IMR-90 (cell line): ENCODE results near the gene FLT1. TPM values are rescaled to one million over a fixed set of nuclear protein-coding genes. Genes with fewer than 3 reads are reported as not detected.

Experiments used
- ATAC-seq: fragments of 200-7000 bp; cut with Tn5 transposase; 2 replicates; pipeline ENCODE4 v1.9.1; 2020; ENCODE audit warnings: low read depth, mild to moderate bottlenecking, moderate library complexity
- BruUV-seq: library from RNA; stranded (reverse); fragments of 400-500 nt; replicated peaks from 2 replicates; lab custom pipeline; 2021; lab: Mats Ljungman, UMichigan
- CTCF ChIA-PET: fragments of 300-600 bp; formaldehyde crosslinking; extraction: SDS; loops from one replicate; lab custom pipeline; 2021; ENCODE audit warnings: antibody characterized with exemption; lab: Yijun Ruan, JAX
- POLR2A ChIA-PET: fragments of 300-600 bp; sonication (Branson Sonifier 250); formaldehyde crosslinking; loops from one replicate; lab custom pipeline; 2022; ENCODE audit warnings: antibody characterized with exemption; ENCODE audit not compliant: unreplicated experiment; lab: Charles Lee
- DNase-seq: peaks from one replicate; pipeline ENCODE4 v3.0.0; 2013
- H2AFZ ChIP-seq: replicated peaks from 2 replicates; pipeline ENCODE3; 2013; ENCODE audit warnings: low read length, mild to moderate bottlenecking; ENCODE audit not compliant: poor library complexity
- H2AK5ac ChIP-seq: 2 replicates; pipeline ENCODE4 v1.6.1; 2013; ENCODE audit warnings: low read depth, low read length, inconsistent platforms
- H2AK9ac ChIP-seq: replicated peaks from 2 replicates; pipeline ENCODE3; 2013; ENCODE audit warnings: mild to moderate bottlenecking, low read depth, low read length, moderate library complexity; ENCODE audit not compliant: poor library complexity
- H2BK120ac ChIP-seq: 2 replicates; pipeline ENCODE4 v1.6.1; 2013; ENCODE audit warnings: low read depth, low read length, inconsistent platforms
- H2BK15ac ChIP-seq: 3 replicates; pipeline ENCODE4 v1.6.1; 2013; ENCODE audit warnings: low read depth, low read length, inconsistent platforms
- H2BK20ac ChIP-seq: 2 replicates; pipeline ENCODE4 v1.6.1; 2013; ENCODE audit warnings: low read depth, mild to moderate bottlenecking, inconsistent platforms, low read length, moderate library complexity
- H2BK5ac ChIP-seq: 2 replicates; pipeline ENCODE4 v1.6.1; 2013; ENCODE audit warnings: mild to moderate bottlenecking, low read depth, low read length, inconsistent platforms; ENCODE audit not compliant: poor library complexity, severe bottlenecking
- H3K14ac ChIP-seq: replicated peaks from 2 replicates; pipeline ENCODE4 v1.6.1; 2013; ENCODE audit warnings: low read depth, low read length, inconsistent platforms
- H3K18ac ChIP-seq: 2 replicates; pipeline ENCODE4 v1.6.1; 2013; ENCODE audit warnings: low read depth, low read length, control low read depth
- H3K23ac ChIP-seq: 2 replicates; pipeline ENCODE4 v1.6.1; 2013; ENCODE audit warnings: low read depth, low read length, inconsistent platforms
- H3K27ac ChIP-seq: 2 replicates; pipeline ENCODE4 v1.5.1; 2013; ENCODE audit warnings: mild to moderate bottlenecking, control low read depth, low read length; ENCODE audit not compliant: insufficient read depth
- H3K27me3 ChIP-seq: 2 replicates; pipeline ENCODE4 v1.6.1; 2013; ENCODE audit warnings: low read length; ENCODE audit not compliant: control insufficient read depth, insufficient read depth
- H3K36me3 ChIP-seq: 2 replicates; pipeline ENCODE4 v1.6.1; 2013; ENCODE audit warnings: low read length, mixed read lengths; ENCODE audit not compliant: control insufficient read depth, insufficient read depth
- H3K4ac ChIP-seq: 2 replicates; pipeline ENCODE4 v1.6.1; 2013; ENCODE audit warnings: low read depth, low read length, inconsistent platforms
- H3K4me1 ChIP-seq: 2 replicates; pipeline ENCODE4 v1.6.1; 2013; ENCODE audit warnings: low read length, mixed read lengths; ENCODE audit not compliant: control insufficient read depth, insufficient read depth
- H3K4me2 ChIP-seq: 2 replicates; pipeline ENCODE4 v1.6.1; 2013; ENCODE audit warnings: low read depth, mild to moderate bottlenecking, control low read depth, low read length, moderate library complexity
- H3K4me3 ChIP-seq: 2 replicates; pipeline ENCODE4 v1.5.1; 2013; ENCODE audit warnings: low read depth, mild to moderate bottlenecking, control low read depth, low read length, moderate library complexity; ENCODE audit not compliant: insufficient read depth
- H3K56ac ChIP-seq: 2 replicates; pipeline ENCODE4 v1.6.1; 2013; ENCODE audit warnings: low read length, inconsistent platforms; ENCODE audit not compliant: insufficient read depth; ENCODE audit errors: extremely low read depth
- H3K79me1 ChIP-seq, 2 experiments: 2 replicates each; pipeline ENCODE4 v1.6.1; 2013; ENCODE audit warnings: low read length in 2 of 2, inconsistent platforms in 1 of 2, low read depth in 1 of 2
- H3K9ac ChIP-seq: 2 replicates; pipeline ENCODE4 v1.6.1; 2013; ENCODE audit warnings: low read depth, low read length, control low read depth
- H3K9me1 ChIP-seq: 2 replicates; pipeline ENCODE4 v1.6.1; 2013; ENCODE audit warnings: low read length, inconsistent platforms; ENCODE audit not compliant: insufficient read depth
- H3K9me3 ChIP-seq: 2 replicates; pipeline ENCODE4 v1.6.1; 2013; ENCODE audit warnings: low read length; ENCODE audit not compliant: control insufficient read depth, insufficient read depth
- H4K20me1 ChIP-seq: 2 replicates; pipeline ENCODE4 v1.6.1; 2013; ENCODE audit warnings: low read length, inconsistent platforms; ENCODE audit not compliant: insufficient read depth
- H4K5ac ChIP-seq: 2 replicates; pipeline ENCODE4 v1.6.1; 2013; ENCODE audit warnings: mild to moderate bottlenecking, low read depth, low read length, control low read depth
- H4K8ac ChIP-seq, 2 experiments: 2 replicates each; pipeline ENCODE4 v1.6.1; 2013; ENCODE audit warnings: low read depth in 2 of 2, low read length in 2 of 2, control low read depth in 1 of 2, inconsistent platforms in 1 of 2
- H4K91ac ChIP-seq: 2 replicates; pipeline ENCODE4 v1.6.1; 2013; ENCODE audit warnings: low read depth, low read length, inconsistent platforms; ENCODE audit not compliant: insufficient read depth
- CEBPB ChIP-seq: IDR thresholded peaks from 2 replicates; pipeline ENCODE4 v1.6.1; 2012; ENCODE audit warnings: low read depth, low read length, improper control_type of control experiment
- CTCF ChIP-seq: conservative IDR thresholded peaks from 2 replicates; pipeline ENCODE4 v1.5.1; 2012; ENCODE audit warnings: mild to moderate bottlenecking, low read depth, low read length, improper control_type of control experiment
- ELK1 ChIP-seq: fragments of 150-350 bp; IDR thresholded peaks from 2 replicates; pipeline ENCODE4 v1.6.1; 2016; ENCODE audit warnings: low read depth, mild to moderate bottlenecking, low read length, moderate library complexity, borderline replicate concordance
- FOS ChIP-seq: fragments of 150-350 bp; IDR thresholded peaks from 2 replicates; pipeline ENCODE4 v1.6.1; 2016; ENCODE audit warnings: low read depth, low read length
- NFE2L2 ChIP-seq: fragments of 150-350 bp; IDR thresholded peaks from 2 replicates; pipeline ENCODE4 v1.6.1; 2016; ENCODE audit warnings: low read depth, mild to moderate bottlenecking, low read length
- RAD21 ChIP-seq: IDR thresholded peaks from 2 replicates; pipeline ENCODE4 v1.6.1; 2012; ENCODE audit warnings: low read length, improper control_type of control experiment
- RFX5 ChIP-seq: IDR thresholded peaks from 2 replicates; pipeline ENCODE4 v1.8.0; 2012; ENCODE audit warnings: low read depth, mild to moderate bottlenecking, low read length, moderate library complexity
- WGBS, 2 experiments: methylation state at CpG; one replicate each; pipeline versions ENCODE4 v1.1.5 to v1.1.7; 2013; ENCODE audit warnings: missing lambda C conversion rate in 2 of 2; ENCODE audit not compliant: insufficient read length in 1 of 2; ENCODE audit errors: extremely low coverage in 2 of 2; 5-methylcytosine and 5-hydroxymethylcytosine counted together
- dilution Hi-C: fragments of 300-500 bp; cut with HindIII; formaldehyde crosslinking; loops from one replicate; pipeline ENCODE4 v1.14.3; 2018; ENCODE audit warnings: low sequenced_read_pairs; ENCODE audit not compliant: unreplicated experiment
- in situ Hi-C: fragments of 300-500 bp; cut with MboI; formaldehyde crosslinking; loops from 3 replicates; pipeline ENCODE4 v1.14.3; 2019; ENCODE audit warnings: low sequenced_read_pairs, inconsistent platforms, mixed read lengths
- intact Hi-C: fragments of 100-400 bp; cut with micrococcal nuclease; formaldehyde crosslinking; loops from 2 replicates; pipeline ENCODE4 v1.10.0; 2022
- polyA plus RNA-seq, 3 experiments: library from polyadenylated mRNA; depleted of rRNA; stranded (reverse); fragments of >200 nt; gene quantifications; 2 replicates each; pipeline ENCODE4 v1.2.3, GENCODE V29; 2012; ENCODE audit warnings: low replicate concordance in 1 of 3
- total RNA-seq: library from RNA; depleted of rRNA; stranded (reverse); fragments of >200 nt; gene quantifications from 2 replicates; pipeline ENCODE4 v1.2.3, GENCODE V29; 2012; rRNA removed

Gene FLT1
- total and polyA plus RNA-seq, 2 of the 4 experiments (the other 2 are of a cell fraction): 4.5 to 10.4 TPM

GRCh38 chr13:28250542-28250941 is 244.4 kb downstream of the FLT1 start:
- BruUV-seq: no TSS peak
- no peak overlapping the region for H3K4ac ChIP-seq

More at GRCh38 chr13:28250542-28250941, 244.4 kb downstream of the FLT1 start:
- Histone ChIP-seq H2AK5ac (no peak overlapping the region), H3K9me3 (no peaks in the 10 kb centered on the region), H3K36me3 (no peaks in the 10 kb centered on the region), H3K4me1 (no peaks in the 10 kb centered on the region), H3K4me2 (no peak overlapping the region), H3K4me3 (no peak overlapping the region), H3K9ac (no peak overlapping the region), H3K9me1 (no peaks in the 10 kb centered on the region; the same call in 1 of the 2 replicates), H3K27me3 (no peaks in the 10 kb centered on the region), H3K18ac (no peak overlapping the region), H4K91ac (no peak overlapping the region), H2BK5ac (no peak overlapping the region), H2BK20ac (no peak overlapping the region), H3K14ac (no peak overlapping the region), H4K8ac (no peak overlapping the region), H2AK9ac (no peak overlapping the region), H3K23ac (no peak overlapping the region), H2BK120ac (no peak overlapping the region), H2BK15ac (no peak overlapping the region), H3K79me1 (peaks cover 10 to 13% of the 10 kb centered on the region in 2 experiments; a peak in 3 of 4 replicates), H4K20me1 (no peaks in the 10 kb centered on the region), H2AFZ (no peak overlapping the region), H3K27ac (no peak overlapping the region), H4K5ac (no peak overlapping the region), H3K56ac (no peak overlapping the region)
- dilution Hi-C loops (no loop called here), in situ Hi-C loops (no loop called here), intact Hi-C loops (no loop called here)
- no peak for DNase-seq
- ATAC-seq: no peak
- ChIA-PET POLR2A (no interaction called here), CTCF (interaction anchor here (0.6 kb wide), 1 partner anchor 24 kb away, joined by 3 read pairs; no protein-coding TSS in a partner anchor)
- 100% methylated on average over 1 of the region's 10 CpGs; no CpG with 5 or more reads in 1 of the 2 experiments for WGBS, 2 experiments
- TF ChIP-seq RFX5 (no peak), RAD21 (no peak), CEBPB (no peak), NFE2L2 (no peak), CTCF (no peak), ELK1 (no peak), FOS (no peak)

Other genes with a start within 250 kb of the FLT1 start
- gene POMP, start 164.0 kb upstream of the FLT1 start, total RNA-seq: 60.2 and 117 TPM in 2 replicates
- gene POMP, start 164.0 kb upstream of the FLT1 start, polyA plus RNA-seq (2012; rRNA removed): 54.0 and 68.4 TPM in 2 replicates
- gene SLC46A3, start 223.8 kb upstream of the FLT1 start, total RNA-seq: 0.54 and 0.83 TPM in 2 replicates
- 0.86 and 0.89 TPM in 2 replicates for gene SLC46A3, start 223.8 kb upstream of the FLT1 start, polyA plus RNA-seq (2012; rRNA removed)